IPS-15b (cell line): ENCODE data around the gene URB1.
"Not testable (repeated sequence)": the region's sequence is repeated elsewhere in the genome, so short reads cannot be mapped to it uniquely, and the experiment has no call there.

Source experiments
- H3K27me3 ChIP-seq: one replicate; pipeline ENCODE4 v1.6.1; 2013; ENCODE audit warnings: low read length; ENCODE audit not compliant: control insufficient read depth, insufficient read depth
- H3K36me3 ChIP-seq: one replicate; pipeline ENCODE4 v1.6.1; 2013; ENCODE audit warnings: low read length; ENCODE audit not compliant: control insufficient read depth, insufficient read depth
- H3K4me1 ChIP-seq: one replicate; pipeline ENCODE4 v1.6.1; 2013; ENCODE audit warnings: mild to moderate bottlenecking, low read length; ENCODE audit not compliant: control insufficient read depth, insufficient read depth
- H3K4me3 ChIP-seq: one replicate; pipeline ENCODE4 v1.5.1; 2013; ENCODE audit warnings: low read depth, low read length
- H3K9ac ChIP-seq: one replicate; pipeline ENCODE4 v1.6.1; 2013; ENCODE audit warnings: low read depth, mild to moderate bottlenecking, low read length
- H3K9me3 ChIP-seq: one replicate; pipeline ENCODE4 v1.6.1; 2013; ENCODE audit warnings: mild to moderate bottlenecking, low read length; ENCODE audit not compliant: control insufficient read depth, insufficient read depth

URB1 gene

GRCh38 chr21:32382108-32382644 is 10.6 kb downstream of the URB1 start:
- Histone ChIP-seq H3K9me3 (no peaks in the 10 kb centered on the region), H3K4me3 (no peak overlapping the region), H3K27me3 (no peaks in the 10 kb centered on the region), H3K36me3 (peaks cover 42% of the 10 kb centered on the region), H3K9ac (no peak overlapping the region), H3K4me1 (no peaks in the 10 kb centered on the region)

- H3K27me3 ChIP-seq, result no peaks in the 10 kb centered on the region
- H3K9me3 ChIP-seq, result no peaks in the 10 kb centered on the region
- H3K4me3 ChIP-seq, result no peak overlapping the region
- H3K4me1 ChIP-seq, result no peaks in the 10 kb centered on the region
- H3K9ac ChIP-seq, result no peak overlapping the region
- peaks cover 42% of the 10 kb centered on the region for H3K36me3 ChIP-seq
These were observed 11.2 kb downstream of the URB1 start for GRCh38 chr21:32381571-32381970.

GRCh38 chr21:32380940-32381339 is 11.9 kb downstream of the URB1 start:
- Histone ChIP-seq H3K4me3 (no peak overlapping the region), H3K27me3 (no peaks in the 10 kb centered on the region), H3K4me1 (no peaks in the 10 kb centered on the region), H3K36me3 (peaks cover 42% of the 10 kb centered on the region), H3K9me3 (no peaks in the 10 kb centered on the region), H3K9ac (no peak overlapping the region)

- Histone ChIP-seq H3K27me3 (no peaks in the 10 kb centered on the region), H3K36me3 (peaks cover 36% of the 10 kb centered on the region), H3K9ac (no peak overlapping the region), H3K4me1 (no peaks in the 10 kb centered on the region), H3K9me3 (no peaks in the 10 kb centered on the region), H3K4me3 (no peak overlapping the region)
These were observed 13.9 kb downstream of the URB1 start for GRCh38 chr21:32378956-32379355.

- H3K27me3 ChIP-seq, result no peaks in the 10 kb centered on the region
- H3K4me3 ChIP-seq, result no peak overlapping the region
- H3K36me3 ChIP-seq, result peaks cover 27% of the 10 kb centered on the region
- no peaks in the 10 kb centered on the region for H3K4me1 ChIP-seq
- no peak overlapping the region for H3K9ac ChIP-seq
- H3K9me3 ChIP-seq, result no peaks in the 10 kb centered on the region
These were observed 14.8 kb downstream of the URB1 start for GRCh38 chr21:32377991-32378390.

GRCh38 chr21:32377506-32377905 is 15.3 kb downstream of the URB1 start:
- H3K27me3 ChIP-seq, result no peaks in the 10 kb centered on the region
- peaks cover 25% of the 10 kb centered on the region for H3K36me3 ChIP-seq
- H3K9ac ChIP-seq, result no peak overlapping the region
- H3K9me3 ChIP-seq, result no peaks in the 10 kb centered on the region
- H3K4me1 ChIP-seq, result no peaks in the 10 kb centered on the region
- H3K4me3 ChIP-seq, result no peak overlapping the region

- no peaks in the 10 kb centered on the region for H3K4me1 ChIP-seq
These were observed 20.1 kb downstream of the URB1 start for GRCh38 chr21:32372755-32373154.

GRCh38 chr21:32371913-32372314 is 20.9 kb downstream of the URB1 start:
- Histone ChIP-seq H3K4me3 (no peak overlapping the region), H3K36me3 (peaks cover 28% of the 10 kb centered on the region), H3K27me3 (no peaks in the 10 kb centered on the region), H3K9ac (no peak overlapping the region), H3K9me3 (no peaks in the 10 kb centered on the region), H3K4me1 (no peaks in the 10 kb centered on the region)

More at GRCh38 chr21:32372755-32373154, 20.1 kb downstream of the URB1 start:
- Histone ChIP-seq H3K9me3 (no peaks in the 10 kb centered on the region), H3K9ac (no peak overlapping the region), H3K4me3 (no peak overlapping the region), H3K36me3 (peaks cover 28% of the 10 kb centered on the region), H3K27me3 (no peaks in the 10 kb centered on the region)

- Histone ChIP-seq H3K9me3 (no peaks in the 10 kb centered on the region), H3K9ac (no peak overlapping the region), H3K4me3 (no peak overlapping the region), H3K36me3 (peaks cover 35% of the 10 kb centered on the region), H3K27me3 (no peaks in the 10 kb centered on the region), H3K4me1 (no peaks in the 10 kb centered on the region)
These were observed 21.6 kb downstream of the URB1 start for GRCh38 chr21:32370998-32371766.

GRCh38 chr21:32368961-32369360 is 23.9 kb downstream of the URB1 start:
- H3K9ac ChIP-seq, H3K27me3 ChIP-seq, H3K4me3 ChIP-seq, H3K4me1 ChIP-seq, H3K9me3 ChIP-seq: not testable (repeated sequence)
- H3K36me3 ChIP-seq, result peaks cover 54% of the 10 kb centered on the region

- Histone ChIP-seq H3K4me3 (no peak overlapping the region), H3K27me3 (no peaks in the 10 kb centered on the region), H3K9ac (no peak overlapping the region), H3K9me3 (no peaks in the 10 kb centered on the region), H3K4me1 (no peaks in the 10 kb centered on the region), H3K36me3 (peaks cover 60% of the 10 kb centered on the region)
These were observed 24.4 kb downstream of the URB1 start for GRCh38 chr21:32368386-32368785.

GRCh38 chr21:32367158-32367557 is 25.7 kb downstream of the URB1 start:
- no peaks in the 10 kb centered on the region for H3K27me3 ChIP-seq
- no peak overlapping the region for H3K9ac ChIP-seq
- H3K4me3 ChIP-seq, result no peak overlapping the region
- no peaks in the 10 kb centered on the region for H3K9me3 ChIP-seq
- H3K4me1 ChIP-seq, result no peaks in the 10 kb centered on the region
- peaks cover 65% of the 10 kb centered on the region for H3K36me3 ChIP-seq
